ENCODE measurements around the gene SLC25A22.

Gene SLC25A22

GRCh38 chr11:830295-831117 lies 32.4 kb upstream of the SLC25A22 start:
- H3K27ac ChIP-seq = peak overlapping the region in 1 of 2 donors; percentile 41

GRCh38 chr11:829847-830294 lies 31.8 kb upstream of the SLC25A22 start:
- Histone ChIP-seq H3K4me3 (peak overlapping the region; percentile 41), H3K4me1 (peaks cover 0 to 88% (median 66%) of the 10 kb centered on the region in 4 donors), H3K27me3 (peaks cover 0 to 72% of the 10 kb centered on the region in 2 donors), H3K9me3 (no peaks in the 10 kb centered on the region), H3K36me3 (peaks cover 10 to 12% (median 11%) of the 10 kb centered on the region in 3 donors), H3K27ac (peak overlapping the region in 1 of 2 donors; percentile 41)
- no peak for DNase-seq
- no peak for TF ChIP-seq CTCF (IDR thresholded peaks at IDR 0.05)
- intact Hi-C loops (cut with DNase I; ENCODE audit: low total_unique reads) = no loop called here

More at GRCh38 chr11:830295-831117, 32.4 kb upstream of the SLC25A22 start:
- DNase-seq = peak in 1 of 2 donors; percentile 91
- intact Hi-C loops (cut with DNase I; ENCODE audit: low total_unique reads) = no loop called here
- Histone ChIP-seq H3K4me1 (peaks cover 0 to 89% (median 72%) of the 10 kb centered on the region in 4 donors), H3K9me3 (no peaks in the 10 kb centered on the region), H3K4me3 (peak overlapping the region; percentile 41), H3K27me3 (peaks cover 0 to 66% of the 10 kb centered on the region in 2 donors), H3K36me3 (peaks cover 4 to 5% (median 5%) of the 10 kb centered on the region in 3 donors)
- TF ChIP-seq CTCF (IDR thresholded peaks at IDR 0.05) = no peak

GRCh38 chr11:829176-829846 lies 31.2 kb upstream of the SLC25A22 start:
- no peaks in the 10 kb centered on the region for H3K9me3 ChIP-seq
- peak overlapping the region in 1 of 2 donors; percentile 41 for H3K27ac ChIP-seq
- no peak for TF ChIP-seq CTCF (IDR thresholded peaks at IDR 0.05)
- intact Hi-C loops (cut with DNase I; ENCODE audit: low total_unique reads) = no loop called here
- H3K4me1 ChIP-seq = peaks cover 0 to 88% (median 61%) of the 10 kb centered on the region in 4 donors
- H3K27me3 ChIP-seq = peaks cover 0 to 78% of the 10 kb centered on the region in 2 donors
- H3K36me3 ChIP-seq = peaks cover 16 to 17% (median 17%) of the 10 kb centered on the region in 3 donors
- peak overlapping the region; percentile 41 for H3K4me3 ChIP-seq
- DNase-seq = peak in 1 of 2 donors; percentile 78

- H3K36me3 ChIP-seq = peaks cover 23 to 24% (median 23%) of the 10 kb centered on the region in 3 donors
- DNase-seq = no peak
- peaks cover 0 to 81% of the 10 kb centered on the region in 2 donors for H3K27me3 ChIP-seq
- H3K4me3 ChIP-seq = no peak overlapping the region
- H3K27ac ChIP-seq = peak overlapping the region in 1 of 2 donors; percentile 41
- no peak for TF ChIP-seq CTCF (IDR thresholded peaks at IDR 0.05)
- H3K9me3 ChIP-seq = no peaks in the 10 kb centered on the region
- intact Hi-C loops (cut with DNase I; ENCODE audit: low total_unique reads) = no loop called here
- peaks cover 0 to 88% (median 54%) of the 10 kb centered on the region in 4 donors for H3K4me1 ChIP-seq
These were observed 30.6 kb upstream of the SLC25A22 start for GRCh38 chr11:828506-829175.

- no peaks in the 10 kb centered on the region for H3K9me3 ChIP-seq
- DNase-seq = no peak
- intact Hi-C loops (cut with DNase I; ENCODE audit: low total_unique reads) = no loop called here
- H3K27me3 ChIP-seq = peaks cover 0 to 81% of the 10 kb centered on the region in 2 donors
- peaks cover 31 to 32% (median 31%) of the 10 kb centered on the region in 3 donors for H3K36me3 ChIP-seq
- H3K27ac ChIP-seq = peak within 1 kb of the TSS in 1 of 2 donors; percentile 41
- no peak for TF ChIP-seq CTCF (IDR thresholded peaks at IDR 0.05)
- peak within 1 kb of the TSS; percentile 38 to 48 for H3K4me3 ChIP-seq
- peaks cover 0 to 92% (median 53%) of the 10 kb centered on the region in 4 donors for H3K4me1 ChIP-seq
These were observed 29.8 kb upstream of the SLC25A22 start, which contains the start of gene CRACR2B for GRCh38 chr11:827897-828192. CRACR2B (plus strand) TSS chr11:827919; CDS start chr11:828608, 689 bp downstream.

All from tibial artery (tissue), 4 donors.